ENCODE data around the gene CORO2B.

The CORO2B gene

GRCh38 chr15:68560501-68561113 lies 18.2 kb upstream of the CORO2B start:
- TF ChIP-seq CTCF (IDR thresholded peaks at IDR 0.05; ENCODE audit: low read depth, low read length, missing control alignments) = no peak
- Histone ChIP-seq H3K27ac (no peak overlapping the region), H3K27me3 (replicated peaks) (no peaks in the 10 kb centered on the region), H3K4me3 (ENCODE audit: low read depth, low read length) (no peak overlapping the region), H3K36me3 (replicated peaks) (no peaks in the 10 kb centered on the region)
- in situ Hi-C loops (cut with HindIII; ENCODE audit: low pct_ligation_motif_present, low sequenced_read_pairs) = no loop called here
- no peak for DNase-seq

DNA sequence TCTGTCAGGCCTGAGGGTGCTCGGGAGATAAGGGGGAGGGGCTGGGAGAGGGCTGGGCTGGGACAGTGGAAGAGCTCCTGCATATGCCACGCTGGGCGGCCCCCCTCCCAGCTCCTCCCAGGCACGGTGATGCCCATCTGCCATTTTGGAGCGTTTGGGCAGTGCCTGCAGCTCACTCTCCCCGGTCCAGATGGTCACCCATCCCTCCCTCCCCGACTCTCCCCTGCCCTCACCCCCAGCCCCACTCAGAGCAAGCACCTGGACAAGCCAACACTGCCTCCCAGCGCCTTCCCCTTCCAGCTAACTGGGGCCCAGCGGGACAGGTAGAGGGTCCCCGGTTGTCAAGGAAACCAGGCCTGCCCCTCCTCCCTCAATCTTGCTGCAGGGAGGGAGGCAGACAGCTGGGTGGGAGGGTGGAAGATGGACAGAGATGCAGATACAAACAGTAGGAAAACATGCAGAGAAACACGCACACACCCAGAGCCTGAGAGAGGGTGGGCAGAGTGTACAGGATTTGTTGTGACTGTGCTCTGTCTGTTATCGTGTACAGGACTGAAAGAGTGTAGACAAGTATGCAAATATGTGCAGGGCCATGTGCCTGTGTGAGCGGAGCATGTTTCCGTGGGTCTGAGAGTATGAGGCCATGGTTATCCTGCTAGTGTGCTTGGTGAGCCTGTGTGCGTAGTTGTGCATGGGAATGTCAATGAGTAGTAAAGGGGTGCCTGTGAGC lies 17.5 kb upstream of the CORO2B start:
- no peak overlapping the region for H3K4me3 ChIP-seq (ENCODE audit: low read depth, low read length)
- no peak for DNase-seq
- H3K27me3 ChIP-seq (replicated peaks) = no peaks in the 10 kb centered on the region
- in situ Hi-C loops (cut with HindIII; ENCODE audit: low pct_ligation_motif_present, low sequenced_read_pairs) = no loop called here
- H3K36me3 ChIP-seq (replicated peaks) = no peaks in the 10 kb centered on the region
- no peak for TF ChIP-seq CTCF (IDR thresholded peaks at IDR 0.05; ENCODE audit: low read depth, low read length, missing control alignments)
- no peak overlapping the region for H3K27ac ChIP-seq

GRCh38 chr15:68561901-68562300 lies 16.9 kb upstream of the CORO2B start:
- no peak for DNase-seq
- Histone ChIP-seq H3K27me3 (replicated peaks) (no peaks in the 10 kb centered on the region), H3K27ac (no peak overlapping the region), H3K4me3 (ENCODE audit: low read depth, low read length) (no peak overlapping the region), H3K36me3 (replicated peaks) (no peaks in the 10 kb centered on the region)
- in situ Hi-C loops (cut with HindIII; ENCODE audit: low pct_ligation_motif_present, low sequenced_read_pairs) = no loop called here
- TF ChIP-seq CTCF (IDR thresholded peaks at IDR 0.05; ENCODE audit: low read depth, low read length, missing control alignments) = no peak

- H3K4me3 ChIP-seq (ENCODE audit: low read depth, low read length) = no peak overlapping the region
- no peaks in the 10 kb centered on the region for H3K27me3 ChIP-seq (replicated peaks)
- TF ChIP-seq CTCF (IDR thresholded peaks at IDR 0.05; ENCODE audit: low read depth, low read length, missing control alignments) = no peak
- H3K27ac ChIP-seq = no peak overlapping the region
- H3K36me3 ChIP-seq (replicated peaks) = no peaks in the 10 kb centered on the region
- DNase-seq = no peak
- in situ Hi-C loops (cut with HindIII; ENCODE audit: low pct_ligation_motif_present, low sequenced_read_pairs) = no loop called here
These were observed 14.6 kb upstream of the CORO2B start for GRCh38 chr15:68564173-68564572.

GRCh38 chr15:68565234-68565633 lies 13.6 kb upstream of the CORO2B start:
- Histone ChIP-seq H3K27me3 (replicated peaks) (no peaks in the 10 kb centered on the region), H3K27ac (no peak overlapping the region), H3K36me3 (replicated peaks) (no peaks in the 10 kb centered on the region), H3K4me3 (ENCODE audit: low read depth, low read length) (no peak overlapping the region)
- in situ Hi-C loops (cut with HindIII; ENCODE audit: low pct_ligation_motif_present, low sequenced_read_pairs) = no loop called here
- DNase-seq = no peak
- no peak for TF ChIP-seq CTCF (IDR thresholded peaks at IDR 0.05; ENCODE audit: low read depth, low read length, missing control alignments)
